ENCODE measurements around the gene CCDC196. TPM values are rescaled to one million over a fixed set of nuclear protein-coding genes. Genes with fewer than 3 reads are reported as not detected.

Gene CCDC196
- polyA plus RNA-seq, 1 donor, result 0.72 TPM

Other genes with a start within 250 kb of the CCDC196 start
- 26.1 TPM for gene GPHN, start 21.8 kb downstream of the CCDC196 start, polyA plus RNA-seq

All from large intestine (tissue), 1 donor.